Effector CD8-positive, alpha-beta T cell (primary cell): ENCODE results near the gene ARGLU1.

Experiments used
- DNase-seq: peaks from one replicate; lab custom pipeline; 2025; lab: John Stamatoyannopoulos, UW

ARGLU1 gene

DNA sequence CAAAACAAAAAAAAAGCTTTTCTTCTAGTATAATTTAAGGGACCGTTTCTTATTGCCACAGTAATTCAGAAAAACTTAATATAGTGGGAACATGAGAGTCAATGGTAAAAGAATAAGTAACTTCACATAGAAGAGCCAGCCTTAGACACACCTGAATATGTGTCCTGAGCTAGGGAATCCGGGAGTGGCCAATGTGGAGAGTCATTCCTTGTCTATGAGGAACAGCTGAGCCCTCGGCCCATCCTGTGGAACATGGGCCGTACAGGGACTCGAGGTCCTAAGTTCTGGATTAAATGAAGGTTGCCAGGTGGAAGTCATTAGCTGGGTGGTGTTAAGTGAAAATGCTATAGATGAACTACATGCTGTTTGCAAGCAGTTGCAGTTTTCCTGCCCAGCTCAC, 64.7 kb downstream of the ARGLU1 start:
- no peak for DNase-seq

DNA sequence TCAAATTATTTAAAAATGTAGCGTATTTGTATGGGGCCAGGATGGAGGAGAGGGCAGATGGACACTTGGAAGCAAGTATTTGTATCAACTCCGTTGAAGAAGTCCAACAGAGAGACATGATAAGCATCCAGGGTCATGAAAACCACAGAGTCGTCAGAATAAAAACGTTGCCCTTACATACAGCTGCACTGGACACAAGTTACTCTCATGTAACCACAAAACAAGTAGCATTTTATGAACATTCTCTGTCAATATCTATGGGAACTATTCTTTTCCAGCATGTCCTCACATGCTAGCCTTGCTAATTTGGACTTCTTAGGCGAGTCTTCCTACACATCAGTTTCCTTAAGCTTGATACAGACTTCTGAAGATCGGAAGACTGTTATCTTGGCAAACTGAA, 67.5 kb downstream of the ARGLU1 start:
- no peak for DNase-seq

DNA sequence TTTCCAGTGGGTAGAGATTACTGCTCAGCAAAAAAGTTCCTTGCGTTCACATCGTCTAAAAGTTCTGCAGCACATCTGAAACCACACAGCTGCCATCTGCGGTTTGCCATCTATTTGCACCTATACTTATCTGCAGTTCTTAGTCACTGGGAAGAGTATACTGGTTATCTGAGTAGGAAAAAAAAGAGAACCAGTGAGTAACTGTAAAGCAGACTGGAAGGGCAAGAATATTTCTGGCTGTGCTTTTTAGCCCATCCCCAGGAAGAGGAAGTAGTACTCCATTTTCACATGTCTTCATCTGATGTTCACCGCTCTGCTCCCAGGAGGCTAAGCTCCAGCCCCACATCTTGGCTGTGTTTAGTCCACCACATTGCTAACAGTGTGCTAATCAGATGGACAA, 68.0 kb downstream of the ARGLU1 start:
- no peak for DNase-seq

DNA sequence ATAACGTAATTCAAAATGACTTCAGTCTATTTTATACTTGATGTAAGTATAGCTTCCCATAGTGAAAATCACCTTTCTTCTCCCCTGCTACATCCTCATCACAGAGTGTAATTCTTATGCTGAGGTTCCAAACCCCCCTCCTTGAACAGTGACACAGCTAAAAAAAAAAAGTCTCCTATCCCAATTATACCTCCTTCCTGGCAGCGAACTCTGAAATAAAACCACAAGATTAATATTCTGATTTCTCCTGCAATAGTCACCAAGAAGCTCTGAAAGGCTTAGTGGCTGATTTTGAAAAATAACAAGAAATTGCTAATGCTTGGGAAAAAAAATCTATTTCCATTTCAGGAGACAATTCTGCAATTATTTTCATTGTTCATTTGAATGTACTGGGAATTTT, 68.8 kb downstream of the ARGLU1 start:
- DNase-seq = no peak

DNA sequence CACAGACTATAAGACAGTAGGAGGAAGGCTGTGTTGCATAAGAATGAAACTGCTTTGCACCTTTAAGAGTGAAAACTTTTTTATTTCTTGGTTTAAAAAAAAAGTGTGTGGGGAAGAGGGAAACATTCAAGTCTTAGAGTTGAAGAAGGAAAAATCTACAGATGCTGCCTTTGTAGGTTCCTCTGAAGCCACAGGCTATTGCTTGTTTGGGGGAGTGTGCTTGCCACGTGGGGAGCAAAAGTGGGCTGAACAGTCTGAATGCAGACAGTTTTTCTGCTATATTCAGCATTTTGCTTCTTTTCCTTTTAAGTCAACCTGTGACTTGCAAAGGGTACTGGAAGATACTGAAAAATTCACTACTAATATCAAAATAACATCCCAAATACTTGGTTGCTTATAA, 69.4 kb downstream of the ARGLU1 start:
- DNase-seq = no peak

DNA sequence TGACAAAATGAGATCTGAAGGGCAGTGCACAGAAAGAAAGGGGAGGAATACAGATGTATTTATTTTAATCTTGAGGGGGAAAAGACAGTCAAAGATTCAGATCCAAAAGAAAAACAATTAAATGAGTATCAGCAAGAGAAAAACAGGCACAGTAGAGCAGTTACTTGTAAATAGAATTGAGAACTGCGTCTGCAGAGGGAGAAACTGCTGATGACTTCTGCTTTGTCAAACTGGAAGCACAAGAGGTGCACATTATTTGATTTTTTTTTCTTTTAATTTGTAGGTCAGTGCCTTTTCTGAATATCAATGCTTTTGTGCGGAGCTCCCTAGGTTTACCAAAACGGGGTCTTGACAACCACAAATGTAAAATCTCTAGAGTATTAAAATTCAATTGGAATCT, 69.8 kb downstream of the ARGLU1 start:
- DNase-seq = no peak

DNA sequence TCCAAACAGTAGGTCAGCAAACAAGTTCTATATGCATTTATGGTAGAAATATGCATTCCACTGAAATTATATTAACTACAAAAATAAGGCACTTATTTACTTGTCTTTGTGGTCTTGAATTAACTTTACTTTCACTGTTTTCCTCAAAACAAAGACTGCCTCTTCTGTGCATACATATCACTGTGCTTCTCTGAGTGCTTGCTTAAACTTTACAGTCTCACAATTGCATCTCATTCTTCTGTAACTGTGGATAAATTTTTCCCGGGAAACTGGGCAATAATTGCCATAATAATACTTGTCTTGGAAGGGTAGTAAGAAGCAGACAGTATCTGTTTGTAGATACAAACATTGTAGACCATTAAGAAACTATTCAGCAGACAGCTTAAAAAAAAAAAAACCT, 70.9 kb downstream of the ARGLU1 start:
- DNase-seq = no peak

DNA sequence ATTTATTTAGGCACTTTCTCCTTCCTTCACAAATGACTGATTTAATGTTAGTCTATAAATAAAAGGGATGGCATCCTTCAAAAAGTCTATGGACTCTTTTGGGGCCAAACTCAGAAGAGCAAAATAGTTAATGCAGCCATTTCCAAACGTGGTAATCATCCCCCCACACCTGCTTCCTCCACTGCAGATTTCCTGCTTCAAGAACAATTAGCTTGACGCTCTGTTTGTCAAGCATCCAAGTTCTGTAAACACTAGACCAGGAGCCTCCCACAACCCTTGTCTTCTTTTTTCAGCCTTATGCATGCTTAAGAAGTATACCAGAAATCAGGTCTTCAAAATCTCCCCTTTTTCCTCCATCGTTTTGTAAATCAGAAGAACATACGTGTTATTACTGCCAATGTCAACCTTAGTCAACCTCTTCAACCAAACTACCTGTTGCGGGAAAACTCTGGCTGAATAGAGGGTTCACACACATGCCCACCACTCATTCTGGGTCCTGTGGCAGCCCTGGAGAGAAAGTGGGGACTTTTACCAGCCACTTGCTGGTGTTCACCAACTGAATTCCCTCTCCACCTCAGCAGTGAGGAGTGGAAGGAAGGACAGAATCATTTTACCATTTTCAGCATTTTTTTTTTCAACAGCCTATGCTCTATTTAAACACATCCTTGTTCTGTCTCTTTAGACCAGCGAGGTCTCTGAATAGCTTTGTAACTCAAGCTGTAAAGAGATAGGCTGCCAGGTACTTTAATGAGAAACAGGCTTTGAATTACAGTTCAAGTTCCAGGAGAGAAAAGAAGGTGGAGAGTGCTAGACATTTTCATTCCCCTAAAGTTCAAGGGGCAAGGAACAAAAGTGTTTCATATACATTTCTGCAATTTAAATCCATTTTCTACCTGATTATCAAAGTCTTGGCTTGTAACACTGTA, 71.6 kb downstream of the ARGLU1 start:
- DNase-seq = no peak

DNA sequence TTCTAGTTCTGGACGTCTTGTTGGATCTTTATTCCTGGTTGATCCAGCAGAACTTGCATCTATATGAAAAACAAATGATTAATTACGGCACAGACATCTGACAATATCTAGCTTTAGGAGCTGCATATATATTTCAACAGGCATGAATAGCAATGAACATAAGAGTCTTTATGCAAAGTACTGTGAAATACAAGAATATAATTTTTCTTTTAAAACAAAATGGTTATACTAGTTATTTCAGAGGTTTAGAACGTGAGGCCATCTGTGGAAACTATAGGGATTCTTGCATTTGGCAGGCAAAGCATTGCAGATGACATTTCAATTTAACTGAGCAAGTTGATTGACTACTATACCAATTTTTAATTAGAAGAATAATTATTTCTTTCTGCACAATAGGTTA, 73.0 kb downstream of the ARGLU1 start:
- DNase-seq = no peak

DNA sequence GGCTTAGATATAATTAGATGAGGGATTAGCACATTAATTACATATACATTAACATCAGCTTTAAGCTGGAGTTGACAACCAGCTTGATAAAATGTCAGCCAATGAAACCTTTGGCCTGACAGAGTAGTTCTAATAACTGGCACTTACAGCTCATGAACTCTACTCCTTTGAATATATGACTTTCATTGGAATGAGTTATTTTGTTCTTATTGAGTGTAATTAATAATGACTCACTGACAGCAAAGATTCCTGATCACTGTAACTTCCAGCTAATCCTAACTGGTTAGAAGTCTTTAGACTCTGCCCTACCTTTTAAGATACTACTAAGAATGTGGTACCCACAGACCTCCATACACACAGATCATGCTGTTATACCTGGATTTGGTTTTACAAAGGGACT, 73.4 kb downstream of the ARGLU1 start:
- no peak for DNase-seq

DNA sequence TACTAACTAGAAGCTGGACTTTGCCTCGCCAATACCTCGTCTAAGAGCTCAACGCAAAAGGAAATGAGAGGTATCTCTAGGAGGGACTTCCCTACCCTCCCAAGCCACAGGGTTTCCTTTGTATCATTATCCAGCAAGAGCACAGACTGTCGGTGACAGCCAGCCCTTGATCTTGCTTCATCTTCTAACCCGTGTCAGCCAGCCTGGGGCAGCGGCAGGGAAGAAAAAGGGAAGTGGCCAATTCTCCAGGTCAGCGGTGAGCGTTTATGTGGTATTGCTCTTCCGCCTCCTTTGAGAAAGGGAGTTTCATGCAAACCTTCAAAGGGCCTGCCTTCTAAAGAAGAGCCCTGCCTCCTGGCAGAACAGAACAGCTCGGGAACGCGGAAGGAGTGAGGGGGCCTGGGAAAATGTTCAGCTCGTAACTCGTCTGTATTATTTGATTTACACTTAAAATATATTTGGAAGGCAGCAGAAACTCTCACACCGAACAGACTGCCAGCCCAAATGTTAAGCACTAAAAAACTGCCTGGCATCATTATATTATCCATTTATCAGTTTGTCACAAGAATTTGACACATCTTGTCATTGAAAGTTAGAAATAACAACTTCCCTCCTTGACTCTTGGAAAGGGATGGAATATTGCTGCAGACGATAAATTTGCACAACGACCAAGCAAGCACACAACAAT, 74.3 kb downstream of the ARGLU1 start:
- DNase-seq = no peak

DNA sequence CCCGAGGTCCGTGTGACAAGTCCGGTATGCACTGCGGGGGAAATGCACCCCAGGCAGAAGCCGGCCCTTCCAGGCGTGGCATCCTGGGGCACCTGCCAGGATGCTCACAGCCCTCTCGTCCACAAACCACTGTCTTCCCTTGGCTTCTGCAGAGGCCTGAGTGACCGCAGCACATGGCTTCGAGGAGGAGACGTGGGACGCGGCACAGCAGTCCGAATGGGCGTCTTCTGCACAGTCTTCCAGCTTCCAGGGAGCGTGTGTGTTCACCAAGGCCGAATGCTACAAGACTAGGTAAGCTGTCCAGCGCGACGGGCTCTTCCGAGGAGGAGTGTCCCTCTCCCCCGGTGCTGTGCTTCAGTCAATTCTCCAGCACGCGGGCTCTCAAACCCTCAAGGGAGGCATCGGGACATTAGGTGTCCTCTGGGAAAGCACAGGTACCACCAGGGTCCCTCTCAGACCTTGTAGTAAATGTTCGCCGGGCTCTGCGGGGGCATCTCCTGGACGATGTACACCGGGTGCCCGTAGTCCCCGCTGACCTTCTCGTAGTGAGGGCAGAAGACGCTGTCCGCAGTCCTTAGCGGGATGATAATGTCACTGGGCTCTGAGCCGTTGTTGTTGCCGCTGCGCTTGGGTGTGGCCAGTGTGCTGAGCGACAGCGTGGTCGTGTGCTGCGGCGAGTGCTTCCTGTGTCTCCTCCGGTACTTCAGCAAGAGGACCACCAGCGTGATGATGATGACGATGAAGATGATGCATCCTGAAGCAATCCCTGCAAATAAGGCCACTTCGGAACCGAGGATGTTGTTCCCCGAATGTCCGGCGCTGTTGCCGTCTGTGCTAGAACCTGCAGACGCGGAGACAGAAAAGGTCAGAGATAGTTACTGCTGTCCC, 75.1 kb downstream of the ARGLU1 start:
- no peak for DNase-seq

DNA sequence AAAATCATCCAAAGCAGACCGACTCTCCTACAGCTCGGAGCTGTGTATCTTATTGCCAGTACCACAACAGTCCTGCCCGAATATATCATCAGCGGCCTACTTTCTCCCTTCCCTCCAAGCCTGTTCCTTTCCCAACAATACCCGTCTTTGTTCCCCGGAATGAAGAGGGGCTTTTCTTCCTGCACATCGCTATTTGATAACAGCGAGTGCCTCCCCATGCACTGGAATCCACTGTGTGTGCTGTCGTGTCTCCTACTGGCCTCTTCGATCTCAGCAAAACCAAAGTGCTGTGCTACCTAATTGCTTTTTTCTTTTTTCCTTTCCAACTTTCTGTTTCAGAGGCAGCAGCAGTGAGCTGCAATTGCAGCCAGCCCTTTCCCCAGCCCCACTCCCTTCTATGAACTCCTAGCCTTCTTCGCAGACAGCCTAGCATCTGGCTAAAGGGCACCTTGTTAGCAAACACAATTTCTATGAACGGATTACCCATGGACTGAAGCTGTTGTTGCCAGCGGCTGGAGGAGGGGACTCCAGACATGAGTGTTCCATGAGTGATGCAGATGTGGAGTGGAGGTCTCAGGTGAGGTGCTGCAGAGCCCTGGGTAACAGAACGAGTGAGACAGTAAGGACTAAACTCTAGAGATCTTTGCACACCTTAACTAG, 75.9 kb downstream of the ARGLU1 start:
- no peak for DNase-seq
